Measurements from ENCODE around the gene TRIM15. TPM values are rescaled to one million over a fixed set of nuclear protein-coding genes. Genes with fewer than 3 reads are reported as not detected.
"Not testable (repeated sequence)": the region's sequence is repeated elsewhere in the genome, so short reads cannot be mapped to it uniquely, and the experiment has no call there.

TRIM15 gene
- total RNA-seq, 1 donor from 2014 or later, result not detected

DNA sequence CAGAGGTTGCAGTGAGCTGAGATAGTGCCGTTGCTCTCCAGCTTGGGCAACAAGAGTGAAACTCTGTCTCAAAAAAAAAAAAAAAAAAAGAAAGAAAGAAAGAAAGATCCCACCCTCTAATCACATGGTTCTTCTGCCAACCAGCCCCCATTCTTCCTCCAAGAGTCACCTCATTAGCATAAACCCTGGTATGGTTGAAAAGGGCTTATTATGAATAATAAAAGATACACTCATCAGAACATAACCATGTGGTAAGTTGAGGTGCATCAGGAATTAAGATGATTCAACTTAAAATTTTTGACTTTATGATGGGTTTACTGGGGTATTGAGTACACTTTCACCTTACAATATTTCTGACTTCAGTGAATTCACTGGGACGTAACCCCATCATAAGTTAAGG is 28.2 kb upstream of the TRIM15 start:
- H3K36me3 ChIP-seq (ENCODE audit: control insufficient read depth, insufficient read depth, low read length), result no peaks in the 10 kb centered on the region
- no peak for TF ChIP-seq CTCF (IDR thresholded peaks at IDR 0.05; ENCODE audit: insufficient read depth, low read length, poor library complexity, severe bottlenecking)
- H3K27me3 ChIP-seq (ENCODE audit: control insufficient read depth, insufficient read depth, low read length), result peaks cover 28% of the 10 kb centered on the region
- no peak for DNase-seq (ENCODE audit: low read depth)
- no peak overlapping the region for H3K4me3 ChIP-seq (ENCODE audit: low read depth, low read length)

DNA sequence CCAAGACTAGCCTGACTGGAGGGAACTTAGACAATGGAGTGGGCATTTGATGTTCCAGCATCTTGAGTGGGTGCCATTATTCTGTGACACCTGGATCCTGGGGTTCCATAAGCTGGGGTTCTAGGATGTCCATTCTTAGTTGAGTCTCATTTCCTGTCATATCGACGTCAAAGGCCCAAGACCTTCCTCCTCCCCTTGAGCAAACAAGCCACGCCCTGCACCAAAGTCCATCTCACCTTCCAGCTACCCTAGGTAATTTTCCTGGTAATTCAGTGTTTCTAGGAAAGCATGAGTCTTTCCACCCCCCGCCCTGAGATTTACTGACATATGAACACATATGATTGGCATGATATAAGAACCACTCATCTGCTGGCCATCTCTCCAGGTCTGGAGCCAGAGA is 27.6 kb upstream of the TRIM15 start, which contains the start of gene TRIM40:
TSS of gene TRIM40 (plus strand) at position 384 of the 400 bp plus-strand sequence. CDS start 897 bp downstream, outside the sequence.
- Histone ChIP-seq H3K27me3 (ENCODE audit: control insufficient read depth, insufficient read depth, low read length) (peaks cover 22% of the 10 kb centered on the region), H3K36me3 (ENCODE audit: control insufficient read depth, insufficient read depth, low read length) (no peaks in the 10 kb centered on the region), H3K4me3 (ENCODE audit: low read depth, low read length) (no peak within 1 kb of the TSS)
- DNase-seq (ENCODE audit: low read depth), result no peak
- no peak for TF ChIP-seq CTCF (IDR thresholded peaks at IDR 0.05; ENCODE audit: insufficient read depth, low read length, poor library complexity, severe bottlenecking)

DNA sequence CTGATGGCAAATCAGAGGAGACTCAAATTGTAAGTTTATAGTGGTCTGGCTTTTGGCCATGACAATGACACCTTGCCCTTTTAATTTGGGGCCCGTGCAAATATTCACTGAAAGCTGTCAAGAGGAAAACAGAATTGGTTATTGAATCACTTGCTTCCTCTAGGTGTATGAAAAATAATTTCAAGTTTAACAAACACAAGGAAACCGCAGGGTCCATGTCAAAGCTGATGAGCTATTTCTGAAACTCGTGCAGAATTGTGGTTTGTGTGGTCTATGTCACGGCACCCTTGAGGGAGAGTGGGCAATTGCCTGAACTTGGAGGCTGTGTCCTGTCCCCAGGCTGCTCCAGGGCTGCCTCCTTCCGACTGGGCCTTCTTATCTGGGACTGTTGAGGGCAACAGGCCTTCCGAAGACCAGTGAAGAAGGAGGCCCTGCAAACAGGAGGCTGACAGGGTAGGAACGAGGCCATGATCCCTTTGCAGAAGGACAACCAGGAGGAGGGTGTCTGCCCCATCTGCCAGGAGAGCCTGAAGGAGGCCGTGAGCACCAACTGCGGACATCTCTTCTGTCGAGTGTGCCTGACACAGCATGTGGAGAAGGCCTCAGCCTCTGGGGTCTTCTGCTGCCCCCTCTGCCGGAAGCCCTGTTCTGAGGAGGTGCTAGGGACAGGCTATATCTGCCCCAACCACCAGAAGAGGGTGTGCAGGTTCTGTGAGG is 26.6 kb upstream of the TRIM15 start:
- H3K4me3 ChIP-seq (ENCODE audit: low read depth, low read length), result no peak overlapping the region
- no peak for TF ChIP-seq CTCF (IDR thresholded peaks at IDR 0.05; ENCODE audit: insufficient read depth, low read length, poor library complexity, severe bottlenecking)
- H3K27me3 ChIP-seq (ENCODE audit: control insufficient read depth, insufficient read depth, low read length), result peaks cover 14% of the 10 kb centered on the region
- no peak for DNase-seq (ENCODE audit: low read depth)
- H3K36me3 ChIP-seq (ENCODE audit: control insufficient read depth, insufficient read depth, low read length), result no peaks in the 10 kb centered on the region

DNA sequence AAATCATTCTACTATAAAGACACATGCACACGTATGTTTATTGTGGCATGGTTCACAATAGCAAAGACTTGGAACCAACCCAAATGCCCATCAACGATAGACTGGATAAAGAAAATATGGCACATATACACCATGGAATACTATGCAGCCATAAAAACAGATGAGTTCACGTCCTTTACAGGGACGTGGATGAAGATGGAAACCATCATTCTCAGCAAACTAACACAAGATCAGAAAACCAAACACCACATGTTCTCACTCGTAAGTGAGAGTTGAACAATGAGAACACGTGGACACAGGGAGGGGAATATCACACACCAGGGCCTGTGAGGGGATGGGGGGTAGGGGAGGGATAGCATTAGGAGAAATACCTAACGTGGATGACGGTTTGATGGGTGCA is 23.1 kb upstream of the TRIM15 start:
- DNase-seq (ENCODE audit: low read depth); H3K4me3 ChIP-seq (ENCODE audit: low read depth, low read length); H3K36me3 ChIP-seq (ENCODE audit: control insufficient read depth, insufficient read depth, low read length): not testable (repeated sequence)
- H3K27me3 ChIP-seq (ENCODE audit: control insufficient read depth, insufficient read depth, low read length), result peaks cover 18% of the 10 kb centered on the region

DNA sequence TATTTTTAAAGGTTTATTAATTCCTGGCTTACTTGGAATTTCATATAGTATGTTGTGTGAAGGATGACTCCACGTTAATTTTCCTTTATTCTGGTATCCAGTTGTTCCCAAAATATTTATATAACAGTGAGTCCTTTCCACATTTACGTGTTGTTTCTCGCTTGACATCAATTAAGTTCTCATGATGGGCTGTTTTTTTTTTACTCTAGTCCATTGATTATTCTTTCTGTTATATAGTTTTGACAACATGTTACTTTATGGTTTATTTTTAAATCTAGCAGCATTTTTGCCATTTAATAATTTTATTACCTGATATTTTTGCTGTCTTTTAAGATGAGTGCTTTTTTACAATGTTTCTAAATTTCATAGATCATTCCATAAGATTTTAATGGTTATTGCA is 20.7 kb upstream of the TRIM15 start:
- no peaks in the 10 kb centered on the region for H3K36me3 ChIP-seq (ENCODE audit: control insufficient read depth, insufficient read depth, low read length)
- no peak for TF ChIP-seq CTCF (IDR thresholded peaks at IDR 0.05; ENCODE audit: insufficient read depth, low read length, poor library complexity, severe bottlenecking)
- no peak for DNase-seq (ENCODE audit: low read depth)
- no peak overlapping the region for H3K4me3 ChIP-seq (ENCODE audit: low read depth, low read length)
- H3K27me3 ChIP-seq (ENCODE audit: control insufficient read depth, insufficient read depth, low read length), result peaks cover 13% of the 10 kb centered on the region

DNA sequence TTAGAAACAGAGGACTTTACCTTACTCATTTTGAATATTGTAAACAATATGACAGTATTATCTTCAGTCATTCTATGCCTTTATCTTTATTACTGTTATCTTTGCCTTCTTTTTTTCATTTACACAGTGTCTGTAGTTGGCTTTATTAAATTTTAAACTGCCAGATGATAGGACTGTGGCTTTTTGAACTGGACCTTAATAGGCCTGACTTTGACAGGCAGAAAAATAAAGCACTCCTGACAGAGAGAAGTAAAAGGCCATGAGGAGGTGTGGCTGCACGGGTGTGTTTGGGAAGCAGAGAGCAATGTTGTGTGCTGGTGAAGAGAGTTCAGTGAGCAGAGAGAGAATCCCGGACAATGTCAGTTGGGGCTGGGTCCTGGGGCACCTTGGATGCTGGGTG is 19.6 kb upstream of the TRIM15 start:
- no peak for DNase-seq (ENCODE audit: low read depth)
- Histone ChIP-seq H3K36me3 (ENCODE audit: control insufficient read depth, insufficient read depth, low read length) (no peaks in the 10 kb centered on the region), H3K4me3 (ENCODE audit: low read depth, low read length) (no peak overlapping the region), H3K27me3 (ENCODE audit: control insufficient read depth, insufficient read depth, low read length) (peaks cover 15% of the 10 kb centered on the region)
- no peak for TF ChIP-seq CTCF (IDR thresholded peaks at IDR 0.05; ENCODE audit: insufficient read depth, low read length, poor library complexity, severe bottlenecking)
